Left ventricle myocardium inferior (tissue), 1 donor: ENCODE measurements around the gene ENHO. TPM values are rescaled to one million over a fixed set of nuclear protein-coding genes. Genes with fewer than 3 reads are reported as not detected.

Experiments
- DNase-seq: peaks from one replicate; pipeline ENCODE4 v3.0.0-alpha.2; 2020
- H3K27ac ChIP-seq: fragments of 200-600 bp; replicated peaks from 2 replicates; pipeline ENCODE4 v1.8.0; 2021
- H3K27me3 ChIP-seq: fragments of 200-600 bp; 2 replicates; pipeline ENCODE4 v1.8.0; 2021; ENCODE audit warnings: low read depth
- H3K36me3 ChIP-seq: fragments of 200-600 bp; 2 replicates; pipeline ENCODE4 v1.8.0; 2021
- H3K4me1 ChIP-seq: fragments of 200-600 bp; 2 replicates; pipeline ENCODE4 v1.8.0; 2021
- H3K4me3 ChIP-seq: fragments of 200-600 bp; 2 replicates; pipeline ENCODE4 v1.8.0; 2021; ENCODE audit warnings: mild to moderate bottlenecking, moderate library complexity
- H3K9me3 ChIP-seq: fragments of 200-600 bp; replicated peaks from 2 replicates; pipeline ENCODE4 v1.8.0; 2021
- intact Hi-C: fragments of 100-400 bp; cut with micrococcal nuclease; formaldehyde crosslinking; loops from one replicate; pipeline ENCODE4 v1.11.0; 2022
- total RNA-seq: library from RNA; stranded (reverse); fragmentation: NEBNext Ultra II Directional; extraction: Animal tissue kit (Norgen Biotek cat#: 25700); gene quantifications from one replicate; pipeline ENCODE4 v1.2.1, GENCODE V29; 2021
- TF ChIP-seq, protein P1 (sequence below): fragments of 200-600 bp; IDR thresholded peaks from 2 replicates; pipeline ENCODE4 v1.8.0; 2021; ENCODE audit warnings: antibody characterized with exemption, mild to moderate bottlenecking, borderline replicate concordance
- donor health status: DM: no; HTN: yes; CAD: no; lungs with severe emphysema.

Gene ENHO
- total RNA-seq, 1 donor from 2014 or later: not detected

DNA sequence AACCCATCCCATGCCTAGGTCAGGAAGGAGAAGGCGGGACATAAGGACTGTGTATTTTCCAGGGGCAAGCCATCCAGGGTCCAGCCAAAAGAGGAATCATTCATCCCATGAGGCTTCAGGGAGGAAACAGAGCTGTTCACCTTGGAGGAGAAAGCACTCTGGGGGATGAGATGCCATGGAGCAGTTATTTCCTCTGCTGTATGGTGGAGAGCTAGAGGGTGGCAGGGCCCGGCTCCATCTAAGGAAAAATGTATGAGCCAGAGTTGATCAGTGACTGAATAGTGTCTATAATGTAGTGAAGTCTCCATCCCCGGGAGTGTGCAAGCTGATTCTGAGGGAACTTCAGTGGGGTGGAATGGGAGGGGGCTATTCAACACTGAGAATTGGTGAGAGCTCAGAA is 8.0 kb downstream of the ENHO start:
- TF ChIP-seq, protein P1, sequence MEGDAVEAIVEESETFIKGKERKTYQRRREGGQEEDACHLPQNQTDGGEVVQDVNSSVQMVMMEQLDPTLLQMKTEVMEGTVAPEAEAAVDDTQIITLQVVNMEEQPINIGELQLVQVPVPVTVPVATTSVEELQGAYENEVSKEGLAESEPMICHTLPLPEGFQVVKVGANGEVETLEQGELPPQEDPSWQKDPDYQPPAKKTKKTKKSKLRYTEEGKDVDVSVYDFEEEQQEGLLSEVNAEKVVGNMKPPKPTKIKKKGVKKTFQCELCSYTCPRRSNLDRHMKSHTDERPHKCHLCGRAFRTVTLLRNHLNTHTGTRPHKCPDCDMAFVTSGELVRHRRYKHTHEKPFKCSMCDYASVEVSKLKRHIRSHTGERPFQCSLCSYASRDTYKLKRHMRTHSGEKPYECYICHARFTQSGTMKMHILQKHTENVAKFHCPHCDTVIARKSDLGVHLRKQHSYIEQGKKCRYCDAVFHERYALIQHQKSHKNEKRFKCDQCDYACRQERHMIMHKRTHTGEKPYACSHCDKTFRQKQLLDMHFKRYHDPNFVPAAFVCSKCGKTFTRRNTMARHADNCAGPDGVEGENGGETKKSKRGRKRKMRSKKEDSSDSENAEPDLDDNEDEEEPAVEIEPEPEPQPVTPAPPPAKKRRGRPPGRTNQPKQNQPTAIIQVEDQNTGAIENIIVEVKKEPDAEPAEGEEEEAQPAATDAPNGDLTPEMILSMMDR: no peak
- intact Hi-C loops: no loop called here
- H3K27ac ChIP-seq: no peak overlapping the region
- no peaks in the 10 kb centered on the region for H3K4me1 ChIP-seq
- no peak for DNase-seq
- H3K36me3 ChIP-seq: no peaks in the 10 kb centered on the region
- H3K9me3 ChIP-seq: no peaks in the 10 kb centered on the region
- H3K27me3 ChIP-seq: no peaks in the 10 kb centered on the region
- no peak overlapping the region for H3K4me3 ChIP-seq

- no peaks in the 10 kb centered on the region for H3K9me3 ChIP-seq
- intact Hi-C loops: no loop called here
These were observed 8.4 kb downstream of the ENHO start for GRCh38 chr9:34514401-34514800.

DNA sequence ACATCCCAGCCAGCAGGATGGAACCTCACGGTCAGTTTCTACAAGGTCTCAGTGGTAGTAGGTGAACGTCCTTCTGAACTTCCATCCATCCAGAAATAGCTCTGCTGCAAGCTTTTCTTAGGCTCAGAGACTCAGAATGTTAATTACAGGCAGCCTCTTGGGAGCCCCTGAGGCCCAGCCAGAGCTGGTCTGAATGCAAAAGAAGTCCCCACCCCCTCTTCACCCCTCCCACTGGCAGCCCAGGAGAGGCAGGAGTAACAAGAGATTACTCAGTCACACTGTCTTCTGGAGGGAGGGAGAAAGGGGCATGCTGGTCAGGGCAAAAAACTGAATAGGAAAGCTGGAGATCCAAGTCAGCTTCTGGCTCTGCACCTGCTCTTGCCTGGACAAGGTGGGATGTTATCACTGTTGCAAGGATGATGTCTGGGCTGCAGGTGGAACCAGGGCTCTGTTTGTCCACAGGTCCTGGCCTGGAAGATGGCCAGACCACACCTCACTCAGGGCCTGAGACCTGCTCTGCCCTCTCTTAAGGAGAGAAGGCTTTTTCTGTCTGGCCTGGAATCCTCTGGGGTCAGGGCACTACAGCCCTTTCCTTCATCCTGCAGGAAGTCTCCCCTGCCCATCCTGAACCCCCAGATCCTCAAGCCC is 9.1 kb downstream of the ENHO start:
- TF ChIP-seq, protein P1: no peak
- intact Hi-C loops: no loop called here
- H3K27me3 ChIP-seq: no peaks in the 10 kb centered on the region
- no peaks in the 10 kb centered on the region for H3K9me3 ChIP-seq
- no peak for DNase-seq
- no peak overlapping the region for H3K27ac ChIP-seq
- H3K36me3 ChIP-seq: no peaks in the 10 kb centered on the region
- H3K4me3 ChIP-seq: no peak overlapping the region
- no peaks in the 10 kb centered on the region for H3K4me1 ChIP-seq

More at GRCh38 chr9:34514401-34514800, 8.4 kb downstream of the ENHO start:
- no peaks in the 10 kb centered on the region for H3K36me3 ChIP-seq
- no peaks in the 10 kb centered on the region for H3K27me3 ChIP-seq
- TF ChIP-seq, protein P1: no peak
- H3K4me3 ChIP-seq: no peak overlapping the region
- H3K4me1 ChIP-seq: no peaks in the 10 kb centered on the region
- H3K27ac ChIP-seq: no peak overlapping the region
- no peak for DNase-seq

DNA sequence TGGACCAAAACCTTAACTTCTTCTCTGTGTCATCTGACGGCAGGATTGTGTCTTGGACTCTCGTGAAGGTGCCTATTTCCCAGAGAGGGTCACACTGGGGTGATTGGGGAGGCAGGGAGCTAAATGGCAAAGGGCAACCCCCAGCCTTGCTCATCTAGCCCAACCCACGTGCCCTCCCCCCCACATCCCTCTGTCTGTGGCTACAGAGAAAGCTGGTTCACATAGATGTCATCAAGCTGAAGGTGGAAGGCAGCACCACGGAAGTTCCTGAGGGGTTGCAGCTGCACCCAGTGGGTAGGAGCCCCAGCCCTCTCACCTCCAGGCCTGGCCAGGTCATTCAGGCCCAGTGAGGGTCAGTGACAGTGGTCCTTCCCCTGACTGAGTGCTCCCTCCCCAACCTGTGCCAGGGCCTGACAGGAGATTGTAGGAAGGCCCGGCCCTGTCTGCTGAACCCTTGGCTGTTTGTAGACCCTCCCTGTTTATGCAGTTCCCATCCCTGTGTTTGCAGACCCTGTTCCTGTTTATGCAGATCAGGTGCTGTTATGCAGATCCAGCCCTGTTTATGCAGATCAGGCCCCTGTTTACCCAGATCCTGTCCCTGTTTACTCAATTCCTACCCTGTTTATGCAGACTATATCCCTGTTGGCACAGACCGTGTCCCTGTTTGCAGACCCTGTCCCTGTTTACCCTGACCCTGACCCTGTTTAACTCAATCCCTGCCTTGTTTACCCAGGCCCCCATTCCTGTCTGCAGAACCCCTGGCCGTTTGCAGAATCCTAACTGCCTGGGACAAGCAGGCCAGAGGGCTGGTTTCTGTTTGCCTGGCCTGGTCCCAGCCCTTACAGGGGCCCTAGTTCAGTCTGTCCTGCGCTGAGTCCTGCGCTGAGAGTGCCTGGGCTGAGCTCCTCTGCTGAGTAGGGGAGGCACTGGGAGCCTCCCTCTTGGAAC is 10.4 kb downstream of the ENHO start:
- Histone ChIP-seq H3K36me3 (no peaks in the 10 kb centered on the region), H3K4me3 (no peak overlapping the region), H3K27me3 (no peaks in the 10 kb centered on the region), H3K4me1 (no peaks in the 10 kb centered on the region), H3K27ac (no peak overlapping the region), H3K9me3 (no peaks in the 10 kb centered on the region)
- TF ChIP-seq, protein P1: no peak
- no peak for DNase-seq
- intact Hi-C loops: no loop called here

- intact Hi-C loops: no loop called here
- Histone ChIP-seq H3K9me3 (no peaks in the 10 kb centered on the region), H3K4me3 (no peak overlapping the region), H3K4me1 (no peaks in the 10 kb centered on the region), H3K27me3 (no peaks in the 10 kb centered on the region), H3K27ac (no peak overlapping the region), H3K36me3 (no peaks in the 10 kb centered on the region)
- no peak for DNase-seq
- TF ChIP-seq, protein P1: no peak
These were observed 12.0 kb downstream of the ENHO start for GRCh38 chr9:34510497-34511468.
